Amygdala (tissue), 56 donors: Measurements from ENCODE around the gene PAPPA.

ENCODE experiments used
- DNase-seq, 56 donors: peaks; one replicate each; lab custom pipeline; 2025; lab: John Stamatoyannopoulos, UW

Gene PAPPA

DNA sequence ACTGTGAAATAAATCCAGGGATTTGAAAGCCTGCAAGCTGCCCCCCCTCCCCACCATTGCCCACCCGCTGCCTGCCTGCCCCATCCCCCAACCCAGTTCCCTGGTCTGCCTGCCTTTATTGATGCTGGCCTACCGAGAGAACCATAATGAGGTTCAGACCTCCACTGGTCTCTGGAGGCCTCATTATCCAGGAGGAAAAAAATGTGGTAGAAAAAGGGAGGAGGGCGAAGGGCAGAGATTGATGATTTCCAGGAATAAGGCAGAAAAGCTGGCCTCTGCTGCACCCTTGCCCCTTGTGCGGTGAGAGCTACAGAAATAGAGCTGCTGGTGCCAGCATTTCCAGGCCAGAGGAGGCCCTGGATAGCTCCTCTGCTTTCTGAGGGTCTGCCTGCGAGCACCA lies 216.1 kb downstream of the PAPPA start:
- DNase-seq = no peak

DNA sequence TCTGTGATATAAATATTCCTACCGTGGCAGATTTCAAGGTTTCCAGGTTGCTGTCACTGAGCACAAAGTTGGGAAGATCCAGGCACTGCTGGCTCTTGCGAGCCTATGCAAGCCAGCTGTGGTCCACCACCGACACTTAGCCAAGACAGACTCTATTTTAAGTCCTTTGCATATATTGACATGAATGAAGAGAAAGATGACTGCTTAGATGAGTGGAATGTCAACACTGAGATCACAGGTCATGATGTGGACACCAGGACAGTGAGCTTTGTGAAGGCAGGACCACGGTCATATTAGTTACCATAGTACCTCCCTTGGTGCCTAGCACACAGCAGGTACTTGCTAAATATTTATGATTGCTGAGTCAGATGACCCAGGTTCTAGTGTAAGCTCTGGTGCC lies 217.0 kb downstream of the PAPPA start:
- DNase-seq = no peak

DNA sequence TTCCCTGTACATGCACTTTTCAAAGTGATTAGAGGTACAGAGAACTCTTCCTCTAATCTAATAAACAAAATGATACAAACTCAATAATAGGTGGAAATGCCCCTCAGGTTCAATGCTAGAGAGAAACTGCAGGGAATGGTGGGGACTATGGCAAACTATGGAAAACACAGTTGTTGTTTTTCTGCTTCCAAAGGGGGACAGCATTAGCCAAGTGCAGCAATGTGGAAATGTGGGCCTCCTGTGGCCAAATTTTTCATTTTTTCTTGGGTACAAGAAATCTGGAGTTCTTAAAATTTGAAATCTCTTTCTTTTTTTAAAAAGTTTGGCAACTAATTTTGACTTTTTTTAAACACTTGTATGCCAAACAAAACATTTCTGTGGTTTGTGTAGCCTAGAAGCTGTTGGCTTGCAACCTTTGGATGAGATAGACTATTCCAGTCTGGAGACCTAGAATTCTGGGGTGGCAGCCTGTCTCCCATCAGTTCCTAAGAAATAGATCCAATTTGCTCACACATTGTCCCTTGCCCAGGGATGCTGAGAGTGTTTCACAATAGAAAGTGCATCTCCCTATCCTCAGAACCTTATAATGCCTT lies 218.6 kb downstream of the PAPPA start:
- no peak for DNase-seq

DNA sequence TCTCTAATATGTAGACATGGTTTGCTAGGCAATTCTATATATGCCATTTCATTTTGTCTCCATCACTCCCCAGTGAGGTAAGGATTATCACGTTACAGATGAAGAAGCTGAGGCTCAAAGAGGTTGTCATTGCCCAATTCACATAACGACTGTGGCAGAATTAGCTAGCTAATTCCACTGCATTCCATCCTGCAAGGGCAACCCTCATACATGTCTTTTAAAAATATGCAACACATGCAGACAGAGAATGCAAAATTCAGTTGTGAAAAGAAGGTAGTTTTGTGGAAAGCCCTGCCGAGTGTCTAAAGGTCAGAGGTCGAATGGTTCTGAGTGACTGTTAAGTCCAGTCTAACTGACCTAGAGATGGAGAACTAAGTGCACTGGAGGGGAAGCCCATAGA lies 219.2 kb downstream of the PAPPA start:
- no peak for DNase-seq

DNA sequence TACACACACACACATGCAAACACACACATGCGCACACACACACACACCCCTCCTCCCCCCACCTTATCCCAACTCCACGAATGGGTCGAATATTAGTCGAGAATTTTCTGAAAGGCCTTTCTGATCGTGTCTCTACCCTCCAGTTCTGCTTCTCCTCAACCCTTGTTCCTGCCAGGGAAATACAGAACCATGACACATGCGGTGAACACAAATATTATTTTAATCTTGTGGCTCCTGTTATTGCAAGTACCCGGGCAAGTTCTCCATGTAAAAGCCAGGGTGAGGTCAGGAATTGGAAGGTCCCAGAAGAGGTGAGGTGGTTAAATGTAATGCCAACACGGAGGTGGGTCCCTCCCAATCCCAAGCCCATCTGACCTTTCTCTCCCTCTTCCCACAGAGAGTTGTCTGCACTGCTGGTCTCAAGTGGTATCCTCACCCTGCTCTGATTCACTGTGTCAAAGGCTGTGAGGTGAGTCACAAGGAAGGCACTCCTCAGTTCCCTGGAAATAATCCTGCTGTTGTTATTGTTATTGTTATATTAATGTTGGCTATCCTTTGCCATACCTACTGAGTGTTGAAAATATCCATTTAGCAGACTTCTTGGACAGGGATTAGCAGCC lies 223.7 kb downstream of the PAPPA start:
- DNase-seq = no peak

DNA sequence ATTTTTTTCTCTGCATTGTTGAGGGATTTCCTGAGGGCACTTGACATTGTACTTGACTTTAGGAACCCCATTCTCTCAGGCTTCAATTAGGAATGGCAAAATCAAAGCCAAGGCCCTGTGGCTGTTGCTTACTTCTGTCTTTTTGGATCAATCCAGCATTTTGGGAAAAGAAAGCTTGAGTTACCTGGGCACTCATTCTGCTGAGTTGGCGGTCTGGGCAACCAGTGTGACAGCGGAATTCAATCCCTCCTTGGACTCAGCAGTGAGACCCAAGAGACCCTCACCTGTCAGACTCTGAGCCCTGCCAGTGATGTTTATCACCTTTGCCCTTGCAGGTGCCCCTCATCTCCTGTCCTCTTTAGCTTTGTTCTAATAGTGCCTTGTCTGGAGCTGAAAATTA lies 225.3 kb downstream of the PAPPA start:
- DNase-seq = no peak

DNA sequence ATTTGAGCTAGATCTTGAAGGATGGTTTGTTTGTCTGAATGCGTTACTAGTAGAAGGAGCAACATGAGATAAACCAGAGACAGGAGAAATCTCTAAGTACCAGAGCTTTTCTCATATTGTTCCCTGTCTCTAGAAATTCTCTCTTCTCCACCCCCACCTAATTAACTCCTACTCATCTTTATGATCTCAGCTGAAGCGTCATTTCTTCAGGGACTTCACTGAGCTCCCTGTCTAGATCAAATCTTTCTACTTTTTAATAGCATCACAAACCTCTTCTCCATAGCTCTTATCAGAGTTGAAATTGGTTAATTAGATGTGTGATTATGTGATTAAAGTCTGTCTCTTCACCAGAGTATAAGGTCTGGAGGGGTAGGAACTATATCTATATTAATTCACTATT lies 226.2 kb downstream of the PAPPA start:
- DNase-seq = no peak

DNA sequence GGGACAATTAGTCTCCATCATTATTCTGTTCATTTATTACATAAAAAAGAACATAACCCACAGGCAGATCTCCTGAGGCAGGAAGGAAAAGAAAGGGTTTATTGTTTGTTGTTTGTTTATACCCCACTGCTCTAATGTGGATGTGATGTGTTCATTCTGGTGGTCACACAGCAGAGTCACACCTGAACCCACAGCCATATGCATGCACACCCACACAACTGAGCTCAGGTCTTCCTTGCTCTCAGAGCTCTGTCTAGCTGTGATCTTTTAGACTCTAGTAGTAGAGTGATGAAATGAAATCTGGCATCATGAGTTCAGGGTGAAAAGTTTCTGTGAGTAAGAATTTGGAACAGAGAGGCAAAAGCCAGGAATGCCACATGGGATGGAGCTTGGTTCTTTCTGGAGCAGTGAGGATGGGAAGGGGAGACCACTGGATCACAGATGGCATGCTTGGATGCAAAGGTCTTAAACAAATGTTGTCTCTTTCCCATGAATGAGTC lies 227.0 kb downstream of the PAPPA start:
- DNase-seq = no peak

DNA sequence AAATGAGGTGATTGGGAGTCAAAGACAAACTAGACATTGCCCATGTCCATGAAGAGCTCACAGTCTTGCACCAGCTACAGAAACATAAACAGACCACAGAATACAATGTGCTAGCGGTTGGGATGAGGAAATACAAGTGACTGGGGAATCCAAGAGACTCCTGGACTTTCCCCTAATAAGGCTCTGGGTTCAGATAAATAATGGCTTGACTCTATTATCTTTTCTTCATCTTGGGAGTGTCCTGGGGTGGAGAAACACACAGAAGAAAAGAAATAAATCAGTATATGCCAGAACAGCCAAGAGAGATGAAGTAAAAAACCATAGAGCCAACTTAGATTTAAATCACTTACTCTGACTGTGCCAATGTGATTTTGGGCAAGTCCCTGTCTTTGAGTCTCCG lies 227.8 kb downstream of the PAPPA start:
- DNase-seq = no peak

DNA sequence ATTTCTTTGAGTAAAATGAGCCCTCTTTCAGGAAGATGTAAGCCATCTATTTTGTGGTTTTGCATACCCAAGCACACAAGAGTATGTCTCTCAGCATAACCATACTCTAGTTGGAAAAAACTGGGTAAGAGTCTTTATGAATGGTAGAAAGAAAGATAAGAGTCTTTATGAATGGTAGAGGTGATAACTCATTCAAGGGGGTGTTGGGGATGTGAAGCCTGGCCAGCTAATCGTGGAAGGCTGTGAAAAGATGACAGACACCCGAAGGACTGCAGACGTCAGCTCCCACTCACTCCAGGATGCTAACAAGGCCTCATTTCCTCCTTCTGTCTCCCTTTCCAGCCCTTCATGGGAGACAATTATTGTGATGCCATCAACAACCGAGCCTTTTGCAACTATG lies 228.5 kb downstream of the PAPPA start:
- DNase-seq = no peak

DNA sequence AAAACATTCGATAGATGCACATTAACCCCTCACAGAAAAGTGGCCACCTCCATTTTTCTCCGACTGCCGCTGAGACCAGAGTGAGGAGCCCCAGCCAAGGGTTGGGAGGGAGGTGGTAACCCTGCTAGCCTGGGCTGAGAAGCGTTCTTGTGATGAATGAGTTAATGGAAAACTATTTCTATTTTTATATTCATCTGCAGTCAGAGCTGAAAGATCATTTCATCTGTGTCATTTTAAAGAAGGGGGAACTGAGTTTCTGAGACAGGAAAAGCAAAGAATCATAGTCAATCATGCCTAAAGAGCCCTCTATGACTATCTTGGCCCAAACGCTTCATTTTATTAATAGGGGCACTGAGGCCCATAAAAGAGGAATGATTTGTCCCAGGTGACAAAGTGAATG lies 229.5 kb downstream of the PAPPA start:
- no peak for DNase-seq

DNA sequence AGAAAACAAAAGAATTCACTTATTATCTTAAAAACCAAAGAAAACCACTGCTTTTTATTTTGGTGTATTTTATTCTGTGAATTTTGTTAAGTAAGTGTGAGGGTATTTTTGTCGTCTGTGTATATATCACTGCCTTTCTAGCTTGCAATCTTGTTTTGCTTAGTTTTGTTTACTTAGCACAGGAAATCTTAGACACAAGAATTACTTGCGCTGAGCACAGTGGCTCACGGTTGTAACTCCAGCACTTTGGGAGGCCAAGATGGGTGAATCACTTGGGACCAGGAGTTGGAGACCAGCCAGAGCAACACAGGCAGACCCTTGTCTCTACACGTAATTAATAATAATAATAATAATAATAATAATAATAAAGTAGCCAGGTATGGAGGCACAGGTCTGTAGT lies 230.3 kb downstream of the PAPPA start:
- no peak for DNase-seq

DNA sequence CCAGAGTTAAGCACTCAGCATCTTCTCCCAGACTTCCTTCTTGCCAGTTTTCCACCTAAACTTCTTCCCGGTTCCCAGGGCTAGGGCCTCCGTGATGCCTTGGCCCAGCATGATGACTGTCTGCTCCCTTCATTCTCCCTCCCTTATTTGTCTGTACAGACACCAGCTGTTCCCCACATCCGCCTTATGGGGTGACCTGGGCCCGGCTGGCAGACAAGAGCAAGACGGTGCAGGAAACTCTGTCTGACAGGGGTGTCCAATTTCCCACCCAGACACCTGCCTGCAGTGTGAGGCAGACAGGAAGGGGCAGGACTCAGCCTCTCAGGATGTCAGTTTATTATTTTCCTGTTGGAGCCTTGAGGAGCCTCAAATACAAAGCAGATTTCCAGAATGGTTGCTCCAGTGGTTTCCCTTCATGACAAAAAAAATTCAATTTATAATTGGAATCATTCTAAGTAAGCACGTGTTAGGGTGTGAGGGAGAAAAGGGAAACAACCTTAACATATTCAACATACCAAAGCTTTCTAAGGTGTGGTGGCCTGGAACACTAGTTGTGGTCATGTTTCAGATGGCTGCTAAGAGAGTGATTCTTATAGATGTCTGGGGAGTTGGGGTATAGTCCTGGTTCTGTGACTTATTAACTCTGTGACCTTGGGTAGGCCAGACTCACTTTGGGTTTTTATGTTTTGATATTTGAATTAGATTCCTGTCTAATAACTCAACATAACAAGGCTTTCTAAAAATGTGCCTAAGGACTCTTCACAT lies 234.5 kb downstream of the PAPPA start:
- DNase-seq = no peak

DNA sequence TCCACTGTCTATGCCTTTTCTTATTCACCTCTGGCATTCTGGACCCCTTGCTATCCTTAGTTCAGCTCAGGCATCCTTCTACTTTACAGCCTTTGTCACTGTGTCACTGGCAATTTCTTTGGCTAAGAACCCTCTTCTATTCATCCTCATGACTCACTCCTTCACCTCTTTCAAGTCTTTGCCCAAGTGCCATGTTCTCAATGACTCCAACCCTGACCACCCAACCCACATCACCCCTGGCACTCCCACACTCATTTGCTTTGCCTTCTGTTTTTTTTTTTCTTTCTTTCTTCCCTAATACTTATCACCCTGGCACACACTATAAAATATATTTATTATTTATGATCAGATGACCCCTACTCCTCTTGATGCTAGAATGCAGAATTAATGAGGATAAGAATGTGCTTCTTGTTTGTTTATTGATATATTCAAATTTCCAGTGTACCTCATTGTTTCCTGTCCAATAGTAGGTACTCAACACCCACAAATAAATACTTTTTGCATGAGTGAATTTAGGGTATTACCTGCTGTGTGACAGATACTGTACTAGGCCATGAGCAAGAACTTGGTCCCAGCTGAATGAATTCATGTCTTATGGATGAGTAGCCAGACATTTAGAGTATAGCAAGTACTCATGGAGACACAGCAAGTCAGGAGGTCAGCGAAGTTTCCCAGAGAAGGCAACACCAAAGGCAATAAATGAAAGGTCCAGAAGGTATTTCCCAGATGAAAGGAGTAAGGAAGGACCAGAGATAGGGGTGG lies 236.1 kb downstream of the PAPPA start:
- DNase-seq = no peak

DNA sequence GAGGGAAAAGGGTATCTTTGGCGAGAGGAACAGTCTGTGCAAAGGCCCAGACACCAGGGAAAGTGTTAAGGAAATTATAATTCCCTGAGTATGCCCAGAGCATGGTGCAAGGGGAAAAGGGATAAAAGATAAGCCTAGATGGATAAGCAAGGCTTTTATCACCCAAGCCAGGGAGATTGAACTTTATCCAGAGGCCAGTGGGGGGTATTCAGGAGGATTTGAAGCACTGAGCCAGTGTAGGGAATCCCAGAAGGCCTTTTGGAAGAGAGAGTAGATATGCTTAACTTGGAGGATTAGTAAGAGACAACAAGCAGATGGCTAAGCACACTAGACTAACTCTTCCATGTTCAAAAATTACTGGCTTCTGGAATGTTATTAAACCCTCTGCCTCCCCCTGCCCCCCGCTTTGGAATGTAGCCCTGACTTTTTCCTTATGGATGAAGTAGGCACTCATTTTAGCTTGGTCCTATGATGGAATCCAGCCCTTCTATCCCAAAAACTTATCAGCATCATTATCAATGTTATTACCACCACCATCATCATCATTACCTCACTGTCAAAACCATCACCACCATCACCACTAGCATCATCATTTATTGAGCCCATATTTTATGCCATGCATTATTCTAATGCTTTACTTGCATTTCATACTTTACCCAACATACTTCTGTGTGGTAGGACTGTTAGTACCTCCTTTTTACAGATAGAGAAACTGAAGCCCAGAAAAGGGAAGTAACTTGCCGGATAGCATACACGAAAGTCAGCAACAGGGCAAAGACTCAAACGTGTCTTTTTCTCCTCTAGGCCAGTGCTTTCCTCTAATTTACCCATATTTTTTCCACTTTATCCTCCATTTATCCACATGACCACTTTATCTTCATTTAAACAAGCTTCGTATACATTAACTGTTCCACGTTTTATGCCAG lies 237.0 kb downstream of the PAPPA start:
- no peak for DNase-seq

DNA sequence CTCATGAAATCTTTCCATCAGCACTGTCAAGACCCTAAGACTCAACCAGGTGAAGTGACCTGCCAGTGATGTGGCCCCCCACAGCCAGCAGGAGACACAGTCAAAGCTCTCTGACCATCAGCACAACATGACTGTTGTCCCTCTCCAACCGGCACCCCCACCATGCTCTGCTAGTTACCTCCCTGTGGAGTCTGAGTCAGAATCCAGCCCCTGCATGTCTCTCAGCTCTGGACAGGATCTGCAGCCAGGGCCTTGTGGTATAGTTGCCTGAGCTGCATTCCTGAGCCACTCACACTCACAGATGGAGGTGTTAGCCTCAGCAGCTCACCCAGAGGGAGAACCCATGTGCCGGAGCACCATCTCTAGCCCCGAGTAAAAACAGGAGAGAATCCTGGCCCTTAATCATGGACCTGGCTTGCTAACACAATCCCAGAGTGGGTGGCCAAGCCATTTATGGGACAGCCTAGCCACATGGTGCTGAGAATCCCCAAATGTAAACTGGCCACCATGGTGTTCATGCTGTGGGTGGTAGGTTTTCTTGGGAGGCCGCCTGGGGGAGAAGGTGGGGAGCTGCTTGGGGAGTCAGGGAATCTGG lies 237.8 kb downstream of the PAPPA start:
- DNase-seq = no peak

DNA sequence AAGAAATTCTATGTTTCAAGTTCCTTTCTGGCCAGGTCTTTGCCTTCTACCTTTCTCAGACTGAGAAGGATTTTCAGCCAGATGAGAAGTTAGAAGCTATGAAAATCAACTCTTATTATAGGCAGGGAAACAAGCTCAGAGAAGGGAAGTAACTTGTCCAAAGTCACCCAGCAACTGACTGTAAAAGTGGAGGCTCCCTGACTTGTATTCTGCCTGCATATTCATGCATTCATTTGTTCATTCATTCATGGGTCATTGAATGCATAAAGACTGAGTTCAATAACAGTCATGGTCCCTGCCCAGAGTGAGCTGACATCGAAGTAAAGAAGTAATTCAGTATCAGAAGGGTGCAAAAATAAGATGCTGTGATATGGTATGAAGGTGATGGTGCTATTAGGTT lies 239.6 kb downstream of the PAPPA start:
- DNase-seq = no peak

DNA sequence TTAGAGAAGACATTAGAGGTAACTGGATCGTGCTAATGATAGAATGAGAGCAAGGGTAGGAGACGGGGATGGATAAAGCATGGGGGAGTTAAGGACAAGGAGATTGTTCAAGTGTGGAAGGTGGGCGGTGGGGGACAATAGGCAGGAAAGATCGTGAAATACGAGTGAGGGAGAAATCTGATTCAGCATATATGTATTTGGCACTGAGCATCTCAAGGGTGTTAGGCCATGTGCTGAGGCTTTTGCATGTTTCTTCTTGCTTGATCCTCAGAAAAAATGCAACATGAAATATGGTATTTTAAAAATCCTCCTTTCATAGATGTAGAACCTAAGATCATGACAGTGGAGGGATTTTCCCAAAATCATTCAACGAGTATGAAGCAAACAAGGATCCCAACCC lies 240.5 kb downstream of the PAPPA start:
- DNase-seq = no peak

DNA sequence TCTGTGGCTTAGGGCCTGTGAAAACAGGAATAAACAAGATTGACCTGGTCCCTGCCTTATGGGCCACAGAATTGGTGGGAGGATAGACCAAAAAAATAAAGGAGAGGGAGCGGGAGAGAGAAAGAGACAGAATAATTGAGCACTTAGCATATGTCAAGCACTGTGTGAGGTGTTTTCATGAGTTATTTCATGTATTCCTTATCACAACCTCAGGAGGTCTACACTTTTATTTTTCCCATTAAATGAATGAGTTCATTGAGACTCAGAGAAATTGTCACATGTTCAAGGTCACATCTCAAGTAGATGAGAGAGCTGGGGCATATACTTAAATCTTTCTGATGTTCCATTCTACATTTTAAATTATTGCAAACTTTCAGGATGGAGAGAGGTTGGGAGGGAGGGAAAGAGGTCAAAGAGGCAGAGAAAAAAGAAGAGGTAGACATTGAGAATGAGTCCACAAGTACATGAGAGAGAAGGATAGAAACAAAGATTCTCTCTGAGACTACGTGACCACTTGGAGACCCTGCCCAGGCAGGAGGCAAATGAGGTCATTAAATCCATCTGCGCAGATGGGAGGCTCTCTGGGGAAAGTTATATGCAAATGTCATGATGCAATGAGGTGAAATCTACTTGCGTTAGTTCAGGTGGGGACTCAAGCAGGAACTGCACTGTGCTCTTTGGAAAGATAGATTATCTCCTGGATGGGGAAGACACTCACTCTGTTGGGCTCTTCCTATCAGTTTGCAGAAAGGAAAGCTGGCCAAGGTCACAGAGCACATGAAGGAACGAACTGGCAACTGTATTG lies 241.5 kb downstream of the PAPPA start:
- no peak for DNase-seq
